H9 (cell line): Measurements from ENCODE around the gene COLQ. TPM values are rescaled to one million over a fixed set of nuclear protein-coding genes. Genes with fewer than 3 reads are reported as not detected.

ENCODE experiments used
- DNase-seq: peaks from one replicate; pipeline ENCODE4 v3.0.0-alpha.2; 2017
- H2AFZ ChIP-seq: one replicate; pipeline ENCODE4 v1.6.1; 2013; ENCODE audit warnings: mild to moderate bottlenecking, low read length, control low read depth, moderate library complexity
- H2AK5ac ChIP-seq: 2 replicates; pipeline ENCODE4 v1.6.1; 2013; ENCODE audit warnings: low read length, control low read depth, mixed read lengths; ENCODE audit not compliant: insufficient read length
- H2BK120ac ChIP-seq: one replicate; pipeline ENCODE4 v1.6.1; 2013; ENCODE audit warnings: low read depth, mild to moderate bottlenecking, low read length, control low read depth, inconsistent platforms; ENCODE audit not compliant: poor library complexity, severe bottlenecking
- H2BK12ac ChIP-seq: 2 replicates; pipeline ENCODE4 v1.6.1; 2013; ENCODE audit warnings: low read length, control low read depth, mixed read lengths, low read depth; ENCODE audit not compliant: insufficient read length
- H2BK15ac ChIP-seq: 2 replicates; pipeline ENCODE4 v1.6.1; 2013; ENCODE audit warnings: low read depth, low read length, control low read depth
- H2BK20ac ChIP-seq: one replicate; pipeline ENCODE4 v1.6.1; 2013; ENCODE audit warnings: low read depth, mild to moderate bottlenecking, low read length, control low read depth, inconsistent platforms; ENCODE audit not compliant: poor library complexity, severe bottlenecking
- H2BK5ac ChIP-seq: 2 replicates; pipeline ENCODE4 v1.6.1; 2013; ENCODE audit warnings: low read length, control low read depth, mixed read lengths; ENCODE audit not compliant: insufficient read length
- H3K14ac ChIP-seq: 2 replicates; pipeline ENCODE4 v1.6.1; 2013; ENCODE audit warnings: low read length, control low read depth; ENCODE audit not compliant: insufficient read depth
- H3K18ac ChIP-seq: 2 replicates; pipeline ENCODE4 v1.6.1; 2013; ENCODE audit warnings: low read depth, mild to moderate bottlenecking, mixed read lengths, low read length, control low read depth; ENCODE audit not compliant: insufficient read length
- H3K23ac ChIP-seq: 2 replicates; pipeline ENCODE4 v1.6.1; 2013; ENCODE audit warnings: low read length, control low read depth, mixed read lengths, low read depth; ENCODE audit not compliant: insufficient read length
- H3K23me2 ChIP-seq: 2 replicates; pipeline ENCODE4 v1.6.1; 2013; ENCODE audit warnings: low read depth, mild to moderate bottlenecking, mixed read lengths, low read length, control low read depth; ENCODE audit not compliant: insufficient read length, poor library complexity, severe bottlenecking
- H3K27ac ChIP-seq: 2 replicates; pipeline ENCODE4 v1.5.1; 2013; ENCODE audit warnings: low read length, control low read depth, mixed read lengths, low read depth; ENCODE audit not compliant: insufficient read length
- H3K27me3 ChIP-seq: 2 replicates; pipeline ENCODE4 v1.6.1; 2013; ENCODE audit warnings: low read length, control low read depth, inconsistent platforms; ENCODE audit not compliant: insufficient read depth
- H3K4ac ChIP-seq: 2 replicates; pipeline ENCODE4 v1.6.1; 2013; ENCODE audit warnings: low read depth, mild to moderate bottlenecking, control low read depth, inconsistent platforms, low read length, moderate library complexity
- H3K4me1 ChIP-seq: 2 replicates; pipeline ENCODE4 v1.6.1; 2013; ENCODE audit warnings: low read length, control low read depth, inconsistent platforms; ENCODE audit not compliant: insufficient read depth
- H3K4me2 ChIP-seq: 2 replicates; pipeline ENCODE4 v1.6.1; 2013; ENCODE audit warnings: low read length, control low read depth, mixed read lengths; ENCODE audit not compliant: insufficient read length, insufficient read depth
- H3K56ac ChIP-seq: 2 replicates; pipeline ENCODE4 v1.6.1; 2013; ENCODE audit warnings: low read depth, mild to moderate bottlenecking, mixed read lengths, low read length, control low read depth; ENCODE audit not compliant: insufficient read length
- H3K79me1 ChIP-seq: 2 replicates; pipeline ENCODE4 v1.6.1; 2013; ENCODE audit warnings: low read depth, mild to moderate bottlenecking, moderate library complexity, low read length, control low read depth, inconsistent platforms; ENCODE audit not compliant: insufficient read depth, poor library complexity, severe bottlenecking
- H3K79me2 ChIP-seq: 2 replicates; pipeline ENCODE4 v1.6.1; 2013; ENCODE audit warnings: low read length, control low read depth, inconsistent platforms; ENCODE audit not compliant: insufficient read depth
- H3K9ac ChIP-seq: 2 replicates; pipeline ENCODE4 v1.6.1; 2013; ENCODE audit warnings: low read length, control low read depth, mixed read lengths; ENCODE audit not compliant: insufficient read length; ENCODE audit errors: extremely low read depth
- H3K9me3 ChIP-seq: one replicate; pipeline ENCODE4 v1.6.1; 2013; ENCODE audit warnings: low read depth, low read length, inconsistent platforms; ENCODE audit not compliant: control insufficient read depth
- H3T11ph ChIP-seq: one replicate; pipeline ENCODE4 v1.6.1; 2013; ENCODE audit warnings: mild to moderate bottlenecking, low read length, control low read depth, inconsistent platforms
- H4K20me1 ChIP-seq: one replicate; pipeline ENCODE4 v1.6.1; 2013; ENCODE audit not compliant: control insufficient read depth, insufficient read length, insufficient read depth
- H4K5ac ChIP-seq: 2 replicates; pipeline ENCODE4 v1.6.1; 2013; ENCODE audit warnings: low read depth, mild to moderate bottlenecking, mixed read lengths, low read length, control low read depth; ENCODE audit not compliant: insufficient read length
- H4K8ac ChIP-seq: replicated peaks from 2 replicates; pipeline ENCODE4 v1.6.1; 2013; ENCODE audit warnings: low read length, control low read depth, mixed read lengths, low read depth; ENCODE audit not compliant: insufficient read length
- H4K91ac ChIP-seq: 2 replicates; pipeline ENCODE4 v1.6.1; 2013; ENCODE audit warnings: low read depth, mild to moderate bottlenecking, moderate library complexity, mixed read lengths, low read length, control low read depth; ENCODE audit not compliant: insufficient read length
- H3K27ac Mint-ChIP-seq, 3 experiments: 2 replicates in 2 of 3; 3 replicates in 1 of 3; pipeline ENCODE4 v1.8.0; 2020 to 2021; ENCODE audit warnings: mixed read lengths in 3 of 3, mild to moderate bottlenecking in 1 of 3, moderate library complexity in 1 of 3
- H3K27me3 Mint-ChIP-seq: 2 replicates; pipeline ENCODE4 v1.8.0; 2021; ENCODE audit warnings: low read depth, mild to moderate bottlenecking, moderate library complexity, mixed read lengths
- H3K36me3 Mint-ChIP-seq, 3 experiments: 2 replicates in 2 of 3; 3 replicates in 1 of 3; pipeline ENCODE4 v1.8.0; 2020 to 2021; ENCODE audit warnings: low read depth in 3 of 3, mixed read lengths in 3 of 3; ENCODE audit not compliant: insufficient read depth in 1 of 3
- H3K4me1 Mint-ChIP-seq, 2 experiments: 2 replicates each; pipeline ENCODE4 v1.8.0; 2020; ENCODE audit warnings: mixed read lengths in 2 of 2
- H3K4me3 Mint-ChIP-seq, 2 experiments: 2 replicates in 1 of 2; 3 replicates in 1 of 2; pipeline ENCODE4 v1.8.0; 2020 to 2021; ENCODE audit warnings: mild to moderate bottlenecking in 2 of 2, mixed read lengths in 2 of 2, moderate library complexity in 1 of 2
- H3K9me3 Mint-ChIP-seq, 2 experiments: 2 replicates in 1 of 2; 3 replicates in 1 of 2; pipeline ENCODE4 v1.8.0; 2020; ENCODE audit warnings: mild to moderate bottlenecking in 2 of 2, mixed read lengths in 2 of 2, moderate library complexity in 1 of 2
- CTCF ChIP-seq: fragments of 200-600 bp; sonication (generic); conservative IDR thresholded peaks from 3 replicates; pipeline ENCODE4 v1.8.0; 2021; ENCODE audit warnings: antibody characterized with exemption, mild to moderate bottlenecking
- WGBS: extraction: QIAGEN DNeasy Blood & Tissue Kit; methylation state at CpG from one replicate; pipeline ENCODE4 v1.1.7; 2013; ENCODE audit warnings: missing lambda C conversion rate, low lambda C conversion rate, mixed read lengths; ENCODE audit not compliant: insufficient read length; ENCODE audit errors: extremely low coverage; 5-methylcytosine and 5-hydroxymethylcytosine counted together
- total RNA-seq: library from RNA; stranded (reverse); gene quantifications from 2 replicates; pipeline ENCODE4 v1.2.1, GENCODE V29; 2021

The COLQ gene
- total RNA-seq, 1 experiment from 2014 or later: 0.61 TPM

GRCh38 chr3:15492847-15493360 lies 28.6 kb downstream of the COLQ start:
- H2BK12ac ChIP-seq: no peak overlapping the region
- no peak overlapping the region for H3K9ac ChIP-seq
- no peak overlapping the region for H2BK120ac ChIP-seq
- no peak for DNase-seq
- no peak overlapping the region for H2AK5ac ChIP-seq
- Mint-ChIP-seq H3K27me3 (peaks cover 5% of the 10 kb centered on the region; the same call in 1 of the 2 replicates), H3K9me3 (no peaks in the 10 kb centered on the region), H3K36me3 (no peaks in the 10 kb centered on the region), H3K4me1 (peaks cover 13 to 20% of the 10 kb centered on the region in 2 experiments), H3K4me3 (no peak overlapping the region), H3K27ac (no peak overlapping the region; a peak in 1 of 7 replicates)
- no peak overlapping the region for H3K4me2 ChIP-seq
- H2BK20ac ChIP-seq: no peak overlapping the region
- no peak overlapping the region for H3T11ph ChIP-seq
- H4K20me1 ChIP-seq: no peaks in the 10 kb centered on the region
- no peak overlapping the region for H4K5ac ChIP-seq
- WGBS: no CpG with 5 or more reads among the region's 4 CpGs
- no peaks in the 10 kb centered on the region for H3K79me1 ChIP-seq
- no peak overlapping the region for H2AFZ ChIP-seq
- H3K23me2 ChIP-seq: no peaks in the 10 kb centered on the region
- no peaks in the 10 kb centered on the region for H3K27me3 ChIP-seq
- TF ChIP-seq CTCF: no peak
- H4K91ac ChIP-seq: no peak overlapping the region
- peaks cover 3% of the 10 kb centered on the region; the same call in 1 of the 2 replicates for H3K4me1 ChIP-seq
- H3K18ac ChIP-seq: no peak overlapping the region
- H3K14ac ChIP-seq: no peak overlapping the region
- H4K8ac ChIP-seq: no peak overlapping the region
- H3K23ac ChIP-seq: no peak overlapping the region
- H3K27ac ChIP-seq: no peak overlapping the region
- no peaks in the 10 kb centered on the region for H3K79me2 ChIP-seq
- H3K9me3 ChIP-seq: no peaks in the 10 kb centered on the region
- H2BK5ac ChIP-seq: no peak overlapping the region
- H2BK15ac ChIP-seq: no peak overlapping the region
- H3K4ac ChIP-seq: no peak overlapping the region
- H3K56ac ChIP-seq: no peak overlapping the region
